IPS-15b (cell line): ENCODE results near the gene AMFR.

Source experiments
- H3K27me3 ChIP-seq: one replicate; pipeline ENCODE4 v1.6.1; 2013; ENCODE audit warnings: low read length; ENCODE audit not compliant: control insufficient read depth, insufficient read depth
- H3K36me3 ChIP-seq: one replicate; pipeline ENCODE4 v1.6.1; 2013; ENCODE audit warnings: low read length; ENCODE audit not compliant: control insufficient read depth, insufficient read depth
- H3K4me1 ChIP-seq: one replicate; pipeline ENCODE4 v1.6.1; 2013; ENCODE audit warnings: mild to moderate bottlenecking, low read length; ENCODE audit not compliant: control insufficient read depth, insufficient read depth
- H3K4me3 ChIP-seq: one replicate; pipeline ENCODE4 v1.5.1; 2013; ENCODE audit warnings: low read depth, low read length
- H3K9ac ChIP-seq: one replicate; pipeline ENCODE4 v1.6.1; 2013; ENCODE audit warnings: low read depth, mild to moderate bottlenecking, low read length
- H3K9me3 ChIP-seq: one replicate; pipeline ENCODE4 v1.6.1; 2013; ENCODE audit warnings: mild to moderate bottlenecking, low read length; ENCODE audit not compliant: control insufficient read depth, insufficient read depth

The AMFR gene

GRCh38 chr16:56330476-56330875, 94.9 kb downstream of the AMFR start:
- H3K4me1 ChIP-seq, result no peaks in the 10 kb centered on the region
- H3K9ac ChIP-seq, result no peak overlapping the region
- no peak overlapping the region for H3K4me3 ChIP-seq
- H3K27me3 ChIP-seq, result no peaks in the 10 kb centered on the region
- H3K9me3 ChIP-seq, result no peaks in the 10 kb centered on the region
- peaks cover 3% of the 10 kb centered on the region for H3K36me3 ChIP-seq

GRCh38 chr16:56329887-56330286, 95.5 kb downstream of the AMFR start:
- H3K36me3 ChIP-seq, result peaks cover 3% of the 10 kb centered on the region
- H3K9ac ChIP-seq, result no peak overlapping the region
- H3K27me3 ChIP-seq, result no peaks in the 10 kb centered on the region
- H3K4me3 ChIP-seq, result no peak overlapping the region
- H3K9me3 ChIP-seq, result no peaks in the 10 kb centered on the region
- no peaks in the 10 kb centered on the region for H3K4me1 ChIP-seq

DNA sequence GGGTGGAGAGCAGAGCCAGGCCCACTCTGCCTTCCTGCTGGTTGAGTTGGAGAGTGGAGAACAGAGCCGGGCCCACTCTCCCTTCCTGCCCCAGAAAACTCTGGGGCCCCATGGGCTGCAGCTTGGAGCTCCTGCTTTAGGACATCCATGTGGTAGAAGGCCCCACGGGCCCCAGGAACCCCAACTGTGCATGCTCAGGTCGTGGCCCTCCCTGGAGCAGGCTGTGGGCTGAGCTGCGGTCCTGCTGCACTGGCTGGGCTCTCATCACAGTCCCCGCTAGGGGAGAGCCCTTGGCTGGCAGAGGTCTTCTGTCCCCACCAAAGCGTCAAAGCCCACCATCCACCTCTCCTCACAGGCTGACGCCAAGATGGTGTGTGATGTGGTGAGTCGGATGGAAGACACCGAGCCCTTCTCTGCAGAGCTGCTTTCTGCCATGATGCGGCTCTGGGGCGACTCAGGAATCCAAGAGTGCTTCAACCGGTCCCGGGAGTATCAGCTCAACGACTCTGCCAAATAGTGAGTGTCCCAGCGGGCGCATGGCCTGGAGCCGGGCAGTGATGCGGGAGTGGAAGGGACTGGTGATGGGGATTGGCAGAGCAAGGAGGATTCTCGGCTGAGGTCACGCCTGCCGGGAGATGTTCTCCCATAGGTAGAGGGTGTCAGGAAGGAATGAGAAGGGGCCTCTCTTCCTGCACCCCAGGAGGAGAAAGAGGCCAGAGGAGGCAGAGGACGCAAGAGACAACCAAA, 96.9 kb downstream of the AMFR start:
- Histone ChIP-seq H3K4me3 (no peak overlapping the region), H3K4me1 (no peaks in the 10 kb centered on the region), H3K9ac (no peak overlapping the region), H3K9me3 (no peaks in the 10 kb centered on the region), H3K27me3 (no peaks in the 10 kb centered on the region), H3K36me3 (peaks cover 3% of the 10 kb centered on the region)

DNA sequence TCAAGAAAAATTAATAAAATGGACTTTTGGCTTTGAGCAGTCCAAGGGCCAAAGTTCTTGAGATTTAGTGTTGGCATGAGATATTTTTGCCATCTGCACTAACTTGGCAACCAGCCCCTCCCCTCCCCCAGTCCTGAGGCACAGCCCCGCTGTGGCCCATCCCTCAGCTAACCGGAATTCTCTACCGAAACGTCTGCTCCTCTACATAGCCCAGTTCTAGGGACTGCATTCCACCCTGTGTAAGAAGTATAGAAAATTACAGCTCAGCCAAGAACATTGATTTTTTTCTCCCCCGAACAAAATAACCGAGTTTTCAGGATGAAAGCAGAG, 97.5 kb downstream of the AMFR start:
- Histone ChIP-seq H3K9me3 (no peaks in the 10 kb centered on the region), H3K27me3 (no peaks in the 10 kb centered on the region), H3K9ac (no peak overlapping the region), H3K4me1 (no peaks in the 10 kb centered on the region), H3K36me3 (peaks cover 3% of the 10 kb centered on the region), H3K4me3 (no peak overlapping the region)

GRCh38 chr16:56327071-56327928, 98.0 kb downstream of the AMFR start:
- Histone ChIP-seq H3K4me1 (no peaks in the 10 kb centered on the region), H3K9me3 (no peaks in the 10 kb centered on the region), H3K27me3 (no peaks in the 10 kb centered on the region), H3K36me3 (peaks cover 3% of the 10 kb centered on the region), H3K9ac (no peak overlapping the region), H3K4me3 (no peak overlapping the region)

- H3K27me3 ChIP-seq, result no peaks in the 10 kb centered on the region
- H3K4me3 ChIP-seq, result no peak overlapping the region
- no peak overlapping the region for H3K9ac ChIP-seq
- H3K9me3 ChIP-seq, result no peaks in the 10 kb centered on the region
- H3K4me1 ChIP-seq, result no peaks in the 10 kb centered on the region
- H3K36me3 ChIP-seq, result peaks cover 3% of the 10 kb centered on the region
These were observed 99.4 kb downstream of the AMFR start for GRCh38 chr16:56325956-56326355.

DNA sequence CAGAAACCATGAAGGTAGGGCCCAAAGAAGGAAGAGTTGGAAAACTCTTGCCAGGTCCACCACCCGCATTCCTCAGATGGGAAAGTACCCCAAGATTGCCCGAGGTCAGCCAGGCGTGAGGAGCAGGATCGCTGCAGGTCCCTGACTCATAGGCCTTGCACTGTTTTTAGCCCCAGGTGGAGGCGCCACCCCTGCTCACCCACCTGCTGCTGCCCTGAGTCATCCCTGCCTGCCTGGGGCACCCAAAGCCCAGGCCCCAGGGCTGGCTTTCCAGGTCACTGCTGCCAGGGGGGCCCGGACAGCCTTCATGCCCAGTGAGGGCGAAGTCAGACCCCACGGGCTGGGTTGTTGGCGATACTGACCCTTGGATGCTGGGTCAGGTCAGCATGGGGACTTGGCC, 100.9 kb downstream of the AMFR start:
- Histone ChIP-seq H3K9me3 (no peaks in the 10 kb centered on the region), H3K4me1 (no peaks in the 10 kb centered on the region), H3K9ac (no peak overlapping the region), H3K36me3 (peaks cover under 1% of the 10 kb centered on the region), H3K4me3 (no peak overlapping the region), H3K27me3 (no peaks in the 10 kb centered on the region)

DNA sequence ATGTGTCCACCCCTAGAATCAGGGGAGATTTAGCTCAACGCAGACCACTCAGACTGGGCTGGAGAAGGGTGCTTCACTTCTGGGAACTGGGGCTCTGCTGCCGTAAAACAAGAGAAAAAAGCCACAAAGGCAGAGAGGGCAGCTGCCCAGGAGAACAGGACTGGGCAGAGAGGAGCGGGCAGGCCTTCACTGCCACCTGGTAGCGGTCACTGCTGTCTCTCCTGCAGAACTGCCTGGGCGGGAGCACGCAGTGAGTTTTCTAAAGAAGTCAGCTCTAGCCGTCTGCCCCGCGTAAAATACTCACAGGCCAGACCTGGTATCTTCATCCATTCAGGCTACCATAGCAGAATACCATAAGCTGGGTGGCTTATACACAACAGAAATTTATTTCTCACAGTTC, 103.8 kb downstream of the AMFR start:
- no peak overlapping the region for H3K4me3 ChIP-seq
- H3K9ac ChIP-seq, result no peak overlapping the region
- H3K36me3 ChIP-seq, result no peaks in the 10 kb centered on the region
- H3K9me3 ChIP-seq, result no peaks in the 10 kb centered on the region
- H3K4me1 ChIP-seq, result no peaks in the 10 kb centered on the region
- H3K27me3 ChIP-seq, result peaks cover 7% of the 10 kb centered on the region

GRCh38 chr16:56320811-56321558, 104.4 kb downstream of the AMFR start:
- peaks cover 7% of the 10 kb centered on the region for H3K27me3 ChIP-seq
- H3K4me3 ChIP-seq, result no peak overlapping the region
- H3K4me1 ChIP-seq, result no peaks in the 10 kb centered on the region
- H3K9ac ChIP-seq, result no peak overlapping the region
- H3K9me3 ChIP-seq, result no peaks in the 10 kb centered on the region
- H3K36me3 ChIP-seq, result no peaks in the 10 kb centered on the region

DNA sequence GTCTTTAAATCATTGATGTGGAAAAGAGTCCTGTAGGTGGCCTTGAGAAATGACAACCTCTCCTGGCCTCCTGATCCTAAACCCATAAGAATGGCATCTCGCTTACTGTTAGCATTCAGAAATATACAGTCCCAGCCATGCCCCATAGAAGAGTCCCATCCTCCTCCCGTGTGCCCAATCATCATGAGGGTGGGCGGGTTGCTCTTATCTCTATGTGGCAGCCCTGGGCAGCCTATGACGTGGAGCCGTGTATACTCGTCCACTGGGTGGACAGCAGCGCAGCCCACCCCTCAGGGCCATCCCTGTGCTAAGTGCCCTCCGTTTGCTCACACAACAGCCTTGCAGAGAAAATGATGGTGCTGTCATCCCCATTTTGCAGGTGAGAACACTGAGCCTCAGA, 105.3 kb downstream of the AMFR start:
- Histone ChIP-seq H3K4me1 (no peaks in the 10 kb centered on the region), H3K9me3 (no peaks in the 10 kb centered on the region), H3K9ac (no peak overlapping the region), H3K27me3 (peaks cover 7% of the 10 kb centered on the region), H3K4me3 (no peak overlapping the region), H3K36me3 (no peaks in the 10 kb centered on the region)

DNA sequence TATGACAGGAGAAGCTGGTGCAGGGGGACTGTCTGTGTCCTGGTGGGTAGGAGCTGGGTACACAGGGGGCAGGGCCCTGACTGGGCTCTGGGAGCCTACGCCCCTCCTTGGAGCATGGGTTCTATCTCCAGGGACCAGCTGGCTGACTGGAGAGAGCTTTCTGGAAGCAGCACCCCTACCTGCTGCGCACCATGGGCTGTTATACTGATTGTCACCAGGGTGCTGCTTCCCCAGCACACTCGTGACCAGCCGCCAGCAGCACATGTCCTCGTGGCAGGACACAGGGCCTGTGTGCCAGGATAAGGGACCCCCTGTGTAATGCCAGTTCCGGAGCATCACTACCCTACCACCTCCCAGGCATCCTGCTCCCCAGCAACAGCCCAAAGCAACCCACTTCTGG, 106.0 kb downstream of the AMFR start:
- H3K9me3 ChIP-seq, result no peaks in the 10 kb centered on the region
- no peaks in the 10 kb centered on the region for H3K36me3 ChIP-seq
- peaks cover 7% of the 10 kb centered on the region for H3K27me3 ChIP-seq
- no peak overlapping the region for H3K4me3 ChIP-seq
- no peak overlapping the region for H3K9ac ChIP-seq
- H3K4me1 ChIP-seq, result no peaks in the 10 kb centered on the region

- H3K9me3 ChIP-seq, result no peaks in the 10 kb centered on the region
- no peak overlapping the region for H3K9ac ChIP-seq
- no peak overlapping the region for H3K4me3 ChIP-seq
- no peaks in the 10 kb centered on the region for H3K4me1 ChIP-seq
- H3K27me3 ChIP-seq, result peaks cover 7% of the 10 kb centered on the region
- H3K36me3 ChIP-seq, result no peaks in the 10 kb centered on the region
These were observed 106.6 kb downstream of the AMFR start for GRCh38 chr16:56318827-56319140.
